IPS-18a (cell line): ENCODE data around the gene SELENOK.

ENCODE experiments used
- H3K27ac ChIP-seq: one replicate; pipeline ENCODE4 v1.5.1; 2013; ENCODE audit warnings: low read length
- H3K27me3 ChIP-seq: one replicate; pipeline ENCODE4 v1.6.1; 2013; ENCODE audit warnings: mild to moderate bottlenecking, low read length; ENCODE audit not compliant: control insufficient read depth, insufficient read depth
- H3K36me3 ChIP-seq: one replicate; pipeline ENCODE4 v1.6.1; 2013; ENCODE audit warnings: low read depth, low read length; ENCODE audit not compliant: control insufficient read depth
- H3K4me1 ChIP-seq: one replicate; pipeline ENCODE4 v1.6.1; 2013; ENCODE audit warnings: low read depth, low read length; ENCODE audit not compliant: control insufficient read depth
- H3K4me3 ChIP-seq: one replicate; pipeline ENCODE4 v1.5.1; 2013; ENCODE audit warnings: low read length
- H3K9ac ChIP-seq: one replicate; pipeline ENCODE4 v1.6.1; 2013; ENCODE audit warnings: mild to moderate bottlenecking, low read length, moderate library complexity
- H3K9me3 ChIP-seq: one replicate; pipeline ENCODE4 v1.6.1; 2013; ENCODE audit warnings: low read depth, low read length; ENCODE audit not compliant: control insufficient read depth

SELENOK gene

DNA sequence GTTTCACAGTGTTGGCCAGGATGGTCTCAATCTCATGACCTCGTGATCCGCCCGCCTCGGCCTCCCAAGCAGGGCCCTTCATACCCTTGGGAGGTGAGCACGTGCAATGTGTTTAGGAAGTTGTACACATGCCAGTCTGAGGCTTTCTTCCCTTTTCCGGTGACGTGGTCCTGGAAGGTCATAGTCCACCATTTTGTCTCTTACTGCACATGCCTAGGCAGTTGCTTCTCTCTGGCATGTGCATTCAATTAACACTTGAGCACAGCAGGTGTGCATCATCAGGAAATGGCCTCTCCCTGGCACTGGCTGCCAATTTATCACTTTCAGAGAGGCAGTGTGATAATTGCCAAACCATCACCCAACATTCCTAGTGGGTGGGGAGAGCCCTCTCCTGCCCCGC is 21.7 kb upstream of the SELENOK start:
- Histone ChIP-seq H3K9me3 (no peaks in the 10 kb centered on the region), H3K27me3 (no peaks in the 10 kb centered on the region)

DNA sequence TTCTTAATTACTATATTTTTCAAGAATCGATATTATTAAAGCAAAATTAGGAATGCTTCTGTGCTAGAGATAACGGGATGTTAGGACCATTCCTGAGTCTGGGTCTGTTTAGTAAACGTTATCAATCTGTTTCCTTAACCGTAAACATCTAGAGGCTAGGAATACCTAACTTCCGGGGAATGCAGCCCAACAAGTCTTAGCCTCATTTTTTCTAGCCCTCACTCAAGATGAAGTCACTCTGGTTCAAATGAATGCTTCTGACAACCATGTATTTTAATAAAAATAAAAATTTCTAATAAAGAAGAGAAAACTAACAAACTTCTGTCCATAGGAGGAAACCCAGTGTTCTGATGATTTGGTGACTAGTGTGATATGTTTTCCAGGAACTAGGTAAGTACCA is 11.1 kb upstream of the SELENOK start:
- no peak overlapping the region for H3K27ac ChIP-seq
- H3K4me1 ChIP-seq: no peaks in the 10 kb centered on the region
- H3K9me3 ChIP-seq: no peaks in the 10 kb centered on the region
- H3K9ac ChIP-seq: no peak overlapping the region
- no peak overlapping the region for H3K4me3 ChIP-seq
- no peaks in the 10 kb centered on the region for H3K36me3 ChIP-seq
- H3K27me3 ChIP-seq: no peaks in the 10 kb centered on the region

More for the DNA sequence above, 21.7 kb upstream of the SELENOK start:
- Histone ChIP-seq H3K36me3 (no peaks in the 10 kb centered on the region), H3K4me1 (no peaks in the 10 kb centered on the region), H3K4me3 (no peak overlapping the region), H3K27ac (no peak overlapping the region), H3K9ac (no peak overlapping the region)

DNA sequence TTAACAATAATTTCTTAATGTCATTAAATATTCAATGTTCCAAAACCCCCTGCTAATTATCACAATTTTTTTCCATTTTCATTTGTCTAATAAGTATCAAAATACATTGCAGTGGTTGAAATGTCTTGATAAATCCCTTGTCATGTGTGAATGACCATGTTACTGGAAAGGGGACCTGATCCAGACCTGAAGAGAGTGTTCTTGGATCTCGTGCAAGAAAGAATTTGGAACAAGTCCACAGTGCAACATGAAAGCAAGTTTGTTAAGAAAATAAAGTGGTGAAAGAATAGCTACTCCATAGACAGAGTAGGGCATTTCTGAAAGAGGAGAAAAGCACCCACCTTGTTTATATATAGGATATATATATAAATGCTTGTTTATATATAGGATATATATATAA is 10.4 kb upstream of the SELENOK start:
- H3K27me3 ChIP-seq: no peaks in the 10 kb centered on the region
- H3K9ac ChIP-seq: no peak overlapping the region
- no peaks in the 10 kb centered on the region for H3K4me1 ChIP-seq
- no peak overlapping the region for H3K4me3 ChIP-seq
- no peaks in the 10 kb centered on the region for H3K36me3 ChIP-seq
- H3K27ac ChIP-seq: no peak overlapping the region
- no peaks in the 10 kb centered on the region for H3K9me3 ChIP-seq

DNA sequence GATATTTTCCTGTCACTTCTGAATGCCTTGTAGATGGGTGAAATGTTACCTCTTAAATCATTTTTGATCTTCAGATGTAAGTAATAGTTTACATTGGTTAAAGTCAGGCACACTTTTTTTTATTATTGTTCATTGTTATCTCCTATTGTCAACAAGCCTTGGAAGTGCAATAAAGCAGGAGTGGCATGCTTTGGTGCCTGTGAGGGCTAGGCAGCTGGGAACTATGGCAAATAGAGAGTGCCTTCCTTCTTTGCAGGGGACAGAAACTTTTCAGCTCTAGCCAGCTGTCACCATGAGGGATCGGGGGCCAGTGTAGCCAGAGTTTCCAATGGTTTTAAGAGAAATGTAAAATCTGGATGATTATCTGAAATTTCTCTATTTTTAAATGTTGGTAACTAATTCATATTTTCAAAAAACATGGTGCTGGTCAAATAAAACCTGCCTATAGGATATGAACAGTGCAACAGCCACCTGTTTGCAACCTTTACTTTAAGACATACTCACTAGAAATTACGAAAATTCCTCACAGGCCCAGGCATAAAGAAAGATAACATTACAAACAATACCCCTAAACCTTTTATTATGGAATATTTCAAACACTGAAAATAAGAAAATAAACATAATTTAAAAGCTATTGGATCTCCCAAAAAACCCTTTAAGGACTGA is 9.1 kb upstream of the SELENOK start:
- Histone ChIP-seq H3K4me1 (no peaks in the 10 kb centered on the region), H3K9ac (no peak overlapping the region), H3K4me3 (no peak overlapping the region), H3K27me3 (no peaks in the 10 kb centered on the region), H3K27ac (no peak overlapping the region), H3K36me3 (no peaks in the 10 kb centered on the region), H3K9me3 (no peaks in the 10 kb centered on the region)

DNA sequence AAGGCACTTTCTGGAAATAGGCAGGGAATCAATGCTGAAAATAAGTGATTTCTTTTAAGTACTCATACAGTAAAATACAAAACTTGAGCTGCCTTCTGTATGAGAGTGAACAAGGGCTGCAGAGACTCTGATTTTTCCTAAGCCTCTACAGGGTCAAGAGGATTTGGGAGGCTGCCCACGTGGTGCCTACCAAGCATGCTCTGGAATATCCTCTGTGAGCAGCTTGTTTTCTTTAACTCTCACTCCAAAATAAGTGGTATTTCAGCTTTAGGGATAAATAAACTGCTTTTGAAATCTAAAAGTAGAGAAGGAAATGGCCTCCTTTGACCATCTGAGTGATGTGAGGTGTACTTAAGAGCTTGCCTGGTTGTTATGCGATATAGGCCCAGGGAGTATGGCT is 8.1 kb upstream of the SELENOK start:
- H3K4me3 ChIP-seq: no peak overlapping the region
- H3K36me3 ChIP-seq: no peaks in the 10 kb centered on the region
- H3K9me3 ChIP-seq: no peaks in the 10 kb centered on the region
- no peaks in the 10 kb centered on the region for H3K27me3 ChIP-seq
- no peak overlapping the region for H3K27ac ChIP-seq
- no peak overlapping the region for H3K9ac ChIP-seq
- H3K4me1 ChIP-seq: no peaks in the 10 kb centered on the region

DNA sequence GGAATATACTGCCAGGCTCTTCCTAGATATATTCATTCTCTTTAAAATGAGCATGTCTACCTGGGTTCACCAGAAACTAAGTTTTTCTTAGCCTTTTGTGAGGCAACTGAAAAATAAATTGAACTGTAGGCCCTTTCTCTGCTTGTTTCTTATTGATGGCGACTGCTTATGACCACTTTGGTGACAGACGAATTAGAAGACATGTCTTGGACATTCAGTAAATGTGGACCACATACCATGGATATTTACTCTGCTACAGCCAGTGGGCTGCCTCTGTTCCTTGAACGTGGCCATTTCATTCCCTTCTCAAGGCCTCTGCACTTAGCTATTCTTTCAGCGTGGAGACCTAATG is 603 bp upstream of the SELENOK start:
- H3K27me3 ChIP-seq: no peaks in the 10 kb centered on the region
- peak overlapping the region; percentile 27 for H3K27ac ChIP-seq
- peaks cover 3% of the 10 kb centered on the region for H3K36me3 ChIP-seq
- H3K4me3 ChIP-seq: peak overlapping the region; percentile 95
- H3K9ac ChIP-seq: peak overlapping the region; percentile 44
- H3K9me3 ChIP-seq: no peaks in the 10 kb centered on the region
- H3K4me1 ChIP-seq: peaks cover 9% of the 10 kb centered on the region

DNA sequence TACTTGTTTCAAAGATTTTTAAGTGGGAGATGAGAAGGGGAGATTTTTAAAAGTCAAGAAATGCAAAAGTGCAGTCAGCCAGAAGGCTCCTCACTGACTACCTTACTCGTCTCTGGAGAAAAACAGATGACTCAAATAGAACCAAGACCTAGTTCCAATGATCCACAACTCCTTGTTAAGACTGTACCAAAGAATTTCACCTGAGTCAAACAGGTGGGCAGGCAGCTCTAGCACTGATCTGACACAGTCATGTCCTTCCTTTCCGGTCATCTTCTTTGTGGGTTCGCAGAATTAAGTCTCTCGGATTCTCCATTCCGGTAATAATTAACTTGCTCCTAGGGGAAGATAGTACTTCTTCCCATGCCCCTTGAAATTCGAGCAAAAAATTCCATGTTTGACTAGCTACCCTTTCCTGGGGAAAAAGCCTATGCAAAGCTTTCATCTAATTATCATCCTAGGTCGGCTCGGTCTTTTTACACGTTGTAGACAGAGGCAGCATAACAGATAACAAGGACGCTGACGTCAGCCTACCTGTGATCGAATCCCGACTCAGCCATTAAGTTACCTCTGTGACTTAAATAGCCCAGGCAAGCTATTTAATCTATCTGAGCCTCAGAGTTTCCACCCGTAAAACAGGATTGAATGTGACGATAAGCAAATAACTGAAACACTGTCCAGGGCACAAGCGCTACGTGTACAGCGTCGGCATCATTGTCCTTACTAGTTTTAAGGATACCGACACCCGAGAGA is 758 bp downstream of the SELENOK start:
- peaks cover 5% of the 10 kb centered on the region for H3K36me3 ChIP-seq

DNA sequence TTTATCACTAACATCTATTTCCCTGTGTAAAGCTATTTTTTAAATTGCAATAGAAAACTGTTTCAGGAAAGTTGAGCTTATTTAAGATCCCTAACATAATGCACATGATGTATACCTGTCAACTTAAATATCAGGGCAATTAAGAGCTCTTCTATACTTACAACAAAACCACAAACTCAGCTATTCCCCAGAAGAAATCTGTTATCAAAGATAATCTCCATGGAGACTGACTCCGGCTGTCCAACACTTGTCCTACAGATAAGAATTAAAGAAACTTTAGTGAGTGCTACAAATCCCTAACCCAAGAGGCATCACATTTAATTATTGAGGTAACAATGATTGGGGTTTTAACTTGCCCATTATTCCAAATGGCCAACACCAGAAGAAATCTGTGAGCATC is 3.4 kb downstream of the SELENOK start:
- no peak overlapping the region for H3K27ac ChIP-seq
- H3K9me3 ChIP-seq: no peaks in the 10 kb centered on the region
- H3K36me3 ChIP-seq: peaks cover 19% of the 10 kb centered on the region
- H3K9ac ChIP-seq: no peak overlapping the region
- H3K4me3 ChIP-seq: no peak overlapping the region
- H3K27me3 ChIP-seq: no peaks in the 10 kb centered on the region
- H3K4me1 ChIP-seq: peaks cover 9% of the 10 kb centered on the region

More for the DNA sequence above, 758 bp downstream of the SELENOK start:
- H3K4me3 ChIP-seq: peak overlapping the region; percentile 95
- H3K9ac ChIP-seq: peak overlapping the region; percentile 85
- H3K27ac ChIP-seq: peak overlapping the region; percentile 73
- H3K9me3 ChIP-seq: no peaks in the 10 kb centered on the region
- peaks cover 9% of the 10 kb centered on the region for H3K4me1 ChIP-seq
- no peaks in the 10 kb centered on the region for H3K27me3 ChIP-seq

DNA sequence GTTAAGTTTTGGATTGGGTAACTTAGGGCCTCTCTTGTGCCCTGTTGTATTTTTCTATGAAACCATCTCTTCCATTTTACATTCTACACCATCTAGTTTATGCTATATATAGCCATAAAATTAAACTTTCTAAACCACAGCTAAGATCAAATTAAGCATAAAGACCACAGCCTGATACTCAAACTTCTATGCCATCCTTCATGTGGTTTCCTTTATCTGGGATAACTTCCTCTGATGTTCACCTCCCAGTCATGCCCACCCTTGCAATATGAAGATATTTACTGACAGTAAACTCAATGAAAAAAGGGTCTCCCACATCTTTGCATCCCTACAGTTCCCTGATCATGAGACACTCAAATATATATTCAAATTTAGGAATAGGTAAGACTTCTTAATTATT is 4.2 kb downstream of the SELENOK start:
- H3K36me3 ChIP-seq: peaks cover 19% of the 10 kb centered on the region
- no peak overlapping the region for H3K4me3 ChIP-seq
- no peaks in the 10 kb centered on the region for H3K27me3 ChIP-seq
- H3K4me1 ChIP-seq: peaks cover 7% of the 10 kb centered on the region
- no peak overlapping the region for H3K27ac ChIP-seq
- H3K9me3 ChIP-seq: no peaks in the 10 kb centered on the region
- no peak overlapping the region for H3K9ac ChIP-seq

DNA sequence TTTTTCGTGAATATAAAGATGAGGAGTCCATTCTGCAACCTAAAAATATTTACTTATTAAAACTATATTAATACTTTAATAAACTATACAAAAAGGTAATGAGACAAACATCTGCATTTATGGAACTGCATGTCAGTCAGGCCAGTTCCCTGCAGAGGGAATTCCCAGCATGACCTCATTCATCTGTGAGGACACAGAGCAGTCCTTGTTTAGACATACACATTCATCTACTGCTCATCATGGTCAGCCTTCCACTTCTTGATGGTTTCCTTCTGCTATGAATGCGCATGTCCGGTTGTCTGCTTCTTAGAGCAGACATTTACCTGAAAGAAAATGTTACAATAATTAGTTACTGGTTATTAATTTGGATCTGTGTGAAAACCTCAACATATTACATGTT is 6.4 kb downstream of the SELENOK start:
- H3K4me3 ChIP-seq: no peak overlapping the region
- H3K36me3 ChIP-seq: peaks cover 19% of the 10 kb centered on the region
- H3K9me3 ChIP-seq: no peaks in the 10 kb centered on the region

DNA sequence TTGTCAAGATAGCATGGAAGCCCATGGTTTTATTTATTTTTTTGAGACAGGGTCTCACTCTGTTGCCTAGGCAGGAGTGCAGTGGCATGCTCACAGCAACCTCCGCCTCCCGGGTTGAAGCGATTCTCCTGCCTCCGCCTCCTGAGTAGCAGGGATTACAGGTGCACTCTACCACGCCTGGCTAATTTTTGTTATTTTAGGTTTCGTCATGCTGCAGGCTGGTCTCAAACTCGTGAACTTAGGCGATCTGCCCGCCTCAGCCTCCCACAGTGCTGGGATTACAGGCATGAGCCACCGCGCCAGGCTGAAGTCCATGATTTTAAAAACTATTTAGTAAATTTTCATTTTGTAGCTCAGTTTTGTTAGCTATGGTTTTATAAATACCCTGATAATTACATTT is 7.0 kb downstream of the SELENOK start:
- Histone ChIP-seq H3K27me3 (no peaks in the 10 kb centered on the region), H3K4me3 (no peak overlapping the region), H3K27ac (no peak overlapping the region), H3K4me1 (peaks cover 7% of the 10 kb centered on the region), H3K9ac (no peak overlapping the region), H3K9me3 (no peaks in the 10 kb centered on the region), H3K36me3 (peaks cover 25% of the 10 kb centered on the region)

More for the DNA sequence above, 6.4 kb downstream of the SELENOK start:
- no peaks in the 10 kb centered on the region for H3K27me3 ChIP-seq
- H3K9ac ChIP-seq: no peak overlapping the region
- H3K4me1 ChIP-seq: peaks cover 7% of the 10 kb centered on the region
- no peak overlapping the region for H3K27ac ChIP-seq

DNA sequence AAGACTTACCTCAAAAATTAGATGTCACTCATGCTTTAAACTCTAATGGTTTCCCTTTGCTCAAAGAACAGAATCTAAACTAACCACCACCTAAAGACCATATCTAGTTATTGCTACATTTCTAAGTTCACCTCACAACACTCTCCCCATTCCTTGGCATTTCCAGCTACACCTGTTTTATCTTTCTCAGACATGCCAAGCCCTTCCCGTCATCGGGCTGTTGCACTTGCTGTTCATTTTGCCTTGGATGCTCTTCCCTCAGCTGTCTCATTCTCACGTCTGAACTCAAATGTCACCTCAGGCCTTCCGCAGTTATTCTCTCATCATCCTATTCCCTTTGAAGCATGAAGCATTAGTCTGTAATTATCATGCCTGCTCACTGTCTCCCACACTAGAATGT is 8.7 kb downstream of the SELENOK start:
- Histone ChIP-seq H3K9ac (no peak overlapping the region), H3K36me3 (peaks cover 40% of the 10 kb centered on the region), H3K4me1 (peaks cover 7% of the 10 kb centered on the region), H3K27me3 (no peaks in the 10 kb centered on the region), H3K4me3 (no peak overlapping the region), H3K27ac (no peak overlapping the region), H3K9me3 (no peaks in the 10 kb centered on the region)
